Fibroblast of lung (primary cell): ENCODE results near the gene COL9A2.
"Not testable (repeated sequence)": the region's sequence is repeated elsewhere in the genome, so short reads cannot be mapped to it uniquely, and the experiment has no call there.

Experiments
- EZH2 ChIP-seq: IDR thresholded peaks from 2 replicates; pipeline ENCODE4 v1.5.1; 2012; ENCODE audit warnings: low read length, control low read depth, mild to moderate bottlenecking; ENCODE audit errors: missing control alignments
- TF ChIP-seq, protein P1 (sequence below), 2 donors: IDR thresholded peaks in 1 of 2; conservative IDR thresholded peaks in 1 of 2; 1 replicate in 1 of 2; 2 replicates in 1 of 2; pipeline ENCODE4 v1.5.1; 2011 to 2012; ENCODE audit warnings: low read length in 2 of 2, control low read depth in 1 of 2, inconsistent platforms in 1 of 2, low read depth in 1 of 2, mild to moderate bottlenecking in 1 of 2

DNA sequence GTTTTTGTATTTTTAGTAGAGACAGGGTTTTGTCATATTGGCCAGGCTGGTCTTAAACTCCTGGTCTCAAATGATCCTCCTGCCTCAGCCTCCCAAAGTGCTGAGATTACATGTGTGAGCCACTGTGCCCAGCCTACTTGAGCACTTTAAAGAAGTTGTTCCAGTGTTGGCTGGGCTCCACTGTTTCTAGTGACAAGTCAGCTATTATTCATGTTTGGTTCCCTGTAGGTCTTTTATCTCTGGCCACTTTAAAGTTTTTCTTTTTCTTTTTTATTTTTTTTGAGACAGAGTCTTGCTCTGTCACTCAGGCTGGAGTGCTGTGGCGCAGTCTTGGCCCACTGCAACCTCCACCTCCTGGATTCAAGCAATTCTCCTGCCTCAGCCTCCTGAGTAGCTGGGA lies 14.3 kb upstream of the COL9A2 start:
- TF ChIP-seq, protein P1, sequence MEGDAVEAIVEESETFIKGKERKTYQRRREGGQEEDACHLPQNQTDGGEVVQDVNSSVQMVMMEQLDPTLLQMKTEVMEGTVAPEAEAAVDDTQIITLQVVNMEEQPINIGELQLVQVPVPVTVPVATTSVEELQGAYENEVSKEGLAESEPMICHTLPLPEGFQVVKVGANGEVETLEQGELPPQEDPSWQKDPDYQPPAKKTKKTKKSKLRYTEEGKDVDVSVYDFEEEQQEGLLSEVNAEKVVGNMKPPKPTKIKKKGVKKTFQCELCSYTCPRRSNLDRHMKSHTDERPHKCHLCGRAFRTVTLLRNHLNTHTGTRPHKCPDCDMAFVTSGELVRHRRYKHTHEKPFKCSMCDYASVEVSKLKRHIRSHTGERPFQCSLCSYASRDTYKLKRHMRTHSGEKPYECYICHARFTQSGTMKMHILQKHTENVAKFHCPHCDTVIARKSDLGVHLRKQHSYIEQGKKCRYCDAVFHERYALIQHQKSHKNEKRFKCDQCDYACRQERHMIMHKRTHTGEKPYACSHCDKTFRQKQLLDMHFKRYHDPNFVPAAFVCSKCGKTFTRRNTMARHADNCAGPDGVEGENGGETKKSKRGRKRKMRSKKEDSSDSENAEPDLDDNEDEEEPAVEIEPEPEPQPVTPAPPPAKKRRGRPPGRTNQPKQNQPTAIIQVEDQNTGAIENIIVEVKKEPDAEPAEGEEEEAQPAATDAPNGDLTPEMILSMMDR (conservative IDR thresholded peaks at IDR 0.05 in 1 of 2, IDR thresholded peaks at IDR 0.05 in 1 of 2; ENCODE audit: low read depth in 1 of 2, low read length in 2 of 2), result not testable (repeated sequence)
- not testable (repeated sequence) for TF ChIP-seq EZH2
